Inferior parietal cortex (tissue), 1 donor: ENCODE results near the gene CREBZF.

Experiments used
- DNase-seq: peaks from one replicate; pipeline ENCODE4 v3.0.0-alpha.2; 2016; ENCODE audit errors: extremely low spot score

The CREBZF gene, protein sequence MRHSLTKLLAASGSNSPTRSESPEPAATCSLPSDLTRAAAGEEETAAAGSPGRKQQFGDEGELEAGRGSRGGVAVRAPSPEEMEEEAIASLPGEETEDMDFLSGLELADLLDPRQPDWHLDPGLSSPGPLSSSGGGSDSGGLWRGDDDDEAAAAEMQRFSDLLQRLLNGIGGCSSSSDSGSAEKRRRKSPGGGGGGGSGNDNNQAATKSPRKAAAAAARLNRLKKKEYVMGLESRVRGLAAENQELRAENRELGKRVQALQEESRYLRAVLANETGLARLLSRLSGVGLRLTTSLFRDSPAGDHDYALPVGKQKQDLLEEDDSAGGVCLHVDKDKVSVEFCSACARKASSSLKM

DNA sequence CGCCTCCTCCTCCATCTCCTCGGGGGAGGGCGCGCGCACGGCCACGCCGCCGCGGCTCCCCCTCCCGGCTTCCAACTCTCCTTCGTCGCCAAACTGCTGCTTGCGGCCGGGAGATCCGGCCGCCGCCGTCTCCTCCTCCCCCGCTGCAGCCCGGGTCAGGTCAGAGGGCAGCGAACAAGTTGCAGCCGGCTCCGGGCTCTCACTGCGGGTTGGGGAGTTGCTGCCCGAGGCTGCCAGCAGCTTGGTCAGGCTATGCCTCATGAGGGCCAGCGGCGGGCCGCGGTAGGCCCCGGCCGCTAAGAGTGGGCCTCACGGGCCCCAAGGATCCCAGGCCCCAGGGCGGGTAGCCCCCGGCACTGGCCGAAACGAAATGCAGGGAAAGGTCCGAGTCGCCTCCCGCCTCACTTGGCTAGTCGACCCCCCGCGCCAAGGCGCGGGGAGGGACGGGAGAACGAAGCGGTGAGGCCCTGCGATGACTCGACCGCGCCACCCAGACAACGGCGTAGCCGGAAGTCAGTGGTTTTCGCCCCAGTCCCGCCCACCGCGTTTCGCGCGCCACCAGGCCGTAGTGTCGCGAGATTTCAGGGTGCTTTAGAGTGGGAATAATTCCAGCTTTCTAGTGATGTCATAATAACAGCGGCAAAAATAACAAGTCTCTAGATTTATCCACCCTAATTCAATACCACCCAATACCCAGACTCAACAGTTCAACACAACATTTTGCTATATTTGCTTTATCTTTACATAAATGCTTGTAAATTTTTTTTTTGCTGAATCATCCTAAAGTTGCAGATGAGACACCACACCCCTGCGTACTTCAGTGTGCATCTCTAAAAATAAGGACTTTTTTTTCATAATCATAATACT is at the start of gene CREBZF:
CREBZF (minus strand) TSS at position 515 of the 867 bp plus-strand sequence; CDS start at position 261, 254 bp downstream.
- DNase-seq = peak; percentile 97

DNA sequence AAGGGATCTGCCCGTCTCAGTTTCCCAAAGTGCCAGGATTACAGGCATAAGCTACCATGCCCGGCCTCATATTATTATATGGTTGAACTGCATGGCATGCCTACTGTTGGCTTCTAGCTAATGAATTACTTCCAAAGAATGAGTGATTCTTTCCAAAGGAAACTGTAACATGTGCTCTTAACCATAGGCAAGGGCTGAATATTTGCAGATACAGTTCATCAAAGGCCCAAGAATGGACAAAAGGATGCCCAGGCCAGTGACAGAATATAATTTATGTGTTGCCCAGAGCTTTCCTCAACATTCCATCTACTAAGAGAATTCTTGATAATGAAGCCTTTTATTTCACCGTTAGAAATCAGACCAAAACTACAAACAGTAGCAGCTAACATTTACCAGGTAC is 48.0 kb upstream of the CREBZF start:
- DNase-seq = no peak

DNA sequence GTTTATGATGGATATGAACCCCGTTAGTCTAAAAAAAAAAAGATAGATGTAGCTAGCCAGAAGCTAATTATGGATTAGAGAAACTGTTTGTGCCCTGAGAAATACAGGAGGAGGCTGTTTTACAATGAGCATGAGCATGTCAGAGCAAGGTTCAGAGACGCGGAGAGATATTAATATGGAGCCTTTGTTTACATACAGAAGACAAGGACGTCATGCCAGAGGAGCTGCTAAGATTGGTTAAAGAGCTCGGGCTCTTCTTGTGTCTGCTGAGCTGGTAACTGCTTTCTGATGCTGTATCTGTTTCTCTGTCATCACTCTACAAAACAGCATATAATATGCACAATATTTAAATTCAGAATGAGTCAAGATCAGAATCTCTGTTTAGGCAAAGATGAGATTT is 46.0 kb upstream of the CREBZF start:
- DNase-seq = no peak

DNA sequence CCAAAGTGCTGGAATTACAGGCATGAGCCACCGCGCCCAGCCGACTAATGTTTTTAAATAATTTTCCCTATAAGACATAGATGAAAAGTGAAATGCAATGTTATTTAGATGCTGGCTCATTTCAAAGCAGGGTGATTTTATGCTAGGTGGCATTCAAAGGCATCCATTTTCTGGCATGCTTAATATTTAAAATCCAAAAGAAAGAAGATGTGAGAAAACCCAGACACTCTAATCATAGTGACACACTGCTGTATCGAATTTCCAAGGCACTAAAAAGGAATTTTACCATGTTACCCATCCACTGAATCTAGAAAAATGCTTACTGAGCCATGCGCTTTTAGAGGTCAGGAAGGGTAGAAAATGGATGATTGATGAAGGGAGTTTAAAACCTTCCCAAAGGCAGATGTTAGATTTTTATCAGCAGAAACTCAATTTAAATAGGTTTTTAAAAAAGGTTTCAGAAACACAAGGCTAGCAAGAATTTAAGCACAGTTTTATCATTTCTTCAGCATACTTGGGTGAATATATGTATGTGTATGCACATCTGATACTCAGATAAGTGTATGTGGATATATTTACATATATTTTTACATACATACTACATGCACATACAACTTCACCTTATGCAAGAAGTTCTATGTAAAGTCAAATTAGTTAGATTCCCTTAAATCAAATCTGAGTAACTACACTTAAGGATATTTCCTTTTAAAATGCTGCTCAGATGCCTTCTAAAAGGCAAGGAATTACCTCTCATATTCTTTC is 45.2 kb upstream of the CREBZF start:
- DNase-seq = no peak

DNA sequence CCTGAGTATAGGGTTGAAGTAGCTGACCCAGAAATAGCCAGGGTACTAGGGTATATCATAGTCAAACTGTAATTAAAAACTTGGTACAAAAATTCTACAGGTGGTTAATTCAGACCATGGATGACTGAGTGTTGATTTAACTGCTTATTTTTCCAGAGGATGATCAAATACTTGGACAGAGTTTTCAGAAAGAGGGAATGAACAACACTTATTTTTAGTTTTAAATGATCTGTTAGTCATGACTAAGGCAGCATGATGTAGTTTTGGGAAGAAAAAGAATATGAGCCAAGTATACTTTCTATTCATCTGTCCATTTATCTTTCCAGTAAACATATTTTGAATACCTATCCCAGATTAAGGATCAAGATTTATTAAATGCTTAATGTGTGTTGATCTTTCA is 40.9 kb upstream of the CREBZF start:
- DNase-seq = no peak

DNA sequence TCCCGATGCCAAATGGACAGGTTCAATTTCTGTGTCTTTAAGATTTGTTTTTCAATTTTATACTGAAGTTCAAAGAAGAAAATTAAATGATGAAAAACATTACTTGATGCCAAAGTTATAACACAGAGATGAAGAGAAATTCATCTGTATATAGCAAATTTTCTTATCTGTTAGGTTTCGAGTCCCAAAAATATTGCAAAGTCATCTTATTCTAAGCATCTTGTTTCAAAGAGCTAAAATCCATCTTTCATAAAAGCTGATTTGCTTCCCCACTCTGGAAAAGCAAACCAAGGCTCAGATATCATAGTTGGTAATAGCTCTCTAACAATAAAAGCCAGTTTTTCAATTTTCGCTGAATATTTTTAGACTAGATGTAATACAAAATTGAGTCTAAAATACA is 40.0 kb upstream of the CREBZF start:
- no peak for DNase-seq

DNA sequence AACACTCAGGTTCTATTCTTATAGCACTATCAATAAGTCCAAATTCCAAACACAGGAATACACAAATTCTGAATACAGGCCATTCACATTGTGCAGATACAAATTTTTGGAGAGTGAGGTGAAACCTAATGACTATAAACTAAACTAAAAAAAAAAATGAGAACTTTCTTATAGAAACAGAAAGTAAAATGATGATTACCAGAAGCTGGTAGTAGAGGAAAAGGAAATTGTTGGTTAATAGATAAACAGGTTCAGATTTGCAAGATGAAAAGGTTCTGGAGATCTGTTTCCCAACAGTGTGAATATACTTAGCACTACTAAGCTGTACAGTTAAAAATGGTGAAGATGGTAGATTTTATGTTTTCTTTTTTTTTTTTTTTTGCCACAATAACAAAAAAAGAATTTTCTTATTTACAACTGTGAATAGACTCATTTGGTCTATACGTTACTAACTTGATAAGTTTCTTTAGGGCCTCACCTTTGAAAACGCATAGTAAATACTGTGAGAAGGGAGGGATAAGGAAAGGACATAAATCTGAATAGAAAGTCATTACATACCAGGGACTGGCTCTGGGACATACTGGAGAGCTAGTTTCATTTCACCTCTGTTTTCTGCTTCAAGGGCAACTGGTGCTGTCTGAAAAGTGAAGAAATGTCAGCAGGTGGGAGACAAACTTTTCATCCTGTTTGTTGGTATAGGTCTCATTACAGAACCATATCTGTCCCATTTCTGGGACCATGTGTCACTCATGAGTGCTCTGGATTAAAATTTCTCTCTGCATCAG is 35.2 kb upstream of the CREBZF start:
- DNase-seq = no peak

DNA sequence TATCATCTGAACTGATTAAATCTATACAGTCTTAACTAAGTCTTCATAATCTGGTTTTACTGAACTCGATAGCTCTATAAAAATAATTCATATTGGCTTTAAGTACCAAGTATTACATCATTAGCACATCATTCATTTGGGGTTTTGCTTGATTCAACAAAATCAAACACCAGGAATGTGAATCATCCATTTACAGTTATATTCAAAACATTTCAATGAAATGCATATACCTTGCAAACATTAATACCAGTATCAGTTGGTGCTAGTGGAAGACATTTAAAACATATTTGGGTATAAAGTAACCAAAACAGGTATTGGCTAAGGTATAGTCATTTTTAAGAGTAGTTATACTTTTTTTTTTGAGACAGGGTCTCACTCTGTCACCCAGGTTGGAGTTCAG is 33.3 kb upstream of the CREBZF start:
- DNase-seq = no peak

DNA sequence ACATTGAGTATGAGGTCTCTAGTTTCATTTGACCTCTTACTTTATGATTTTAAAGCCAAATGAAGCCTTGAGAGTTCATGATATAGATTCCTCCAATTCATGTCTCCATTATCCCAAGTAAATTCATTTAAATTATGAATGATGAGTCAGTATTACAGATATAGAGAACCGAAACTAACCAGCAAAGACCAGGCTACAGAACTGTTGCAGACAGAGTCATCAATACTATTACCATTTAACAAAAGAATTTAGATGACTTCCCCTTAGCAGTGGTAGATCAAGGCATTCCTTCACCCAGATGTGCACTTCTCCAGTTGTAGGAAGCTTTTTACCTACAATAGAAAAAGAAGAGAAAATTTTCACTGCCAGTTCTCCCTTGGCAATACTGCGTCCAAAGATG is 32.8 kb upstream of the CREBZF start:
- DNase-seq = no peak

DNA sequence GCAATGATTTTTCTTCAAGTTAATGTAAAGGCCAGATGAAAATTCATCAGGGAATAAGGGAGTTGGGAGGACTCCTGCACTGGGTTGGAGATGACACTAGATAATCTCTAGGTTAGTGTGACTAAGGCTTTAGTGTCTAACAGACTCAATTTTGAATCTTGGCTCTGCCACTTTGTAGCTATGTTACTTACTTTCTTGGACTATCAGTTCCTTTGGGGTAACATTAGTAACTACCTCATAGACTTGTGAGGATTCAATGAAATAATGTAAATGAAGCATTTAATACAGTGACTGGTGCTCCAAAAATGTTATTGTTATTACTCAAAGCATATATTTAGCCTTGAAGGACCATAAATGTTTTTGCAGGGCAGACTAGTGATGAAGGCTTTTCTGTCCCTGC is 30.6 kb upstream of the CREBZF start:
- DNase-seq = no peak

DNA sequence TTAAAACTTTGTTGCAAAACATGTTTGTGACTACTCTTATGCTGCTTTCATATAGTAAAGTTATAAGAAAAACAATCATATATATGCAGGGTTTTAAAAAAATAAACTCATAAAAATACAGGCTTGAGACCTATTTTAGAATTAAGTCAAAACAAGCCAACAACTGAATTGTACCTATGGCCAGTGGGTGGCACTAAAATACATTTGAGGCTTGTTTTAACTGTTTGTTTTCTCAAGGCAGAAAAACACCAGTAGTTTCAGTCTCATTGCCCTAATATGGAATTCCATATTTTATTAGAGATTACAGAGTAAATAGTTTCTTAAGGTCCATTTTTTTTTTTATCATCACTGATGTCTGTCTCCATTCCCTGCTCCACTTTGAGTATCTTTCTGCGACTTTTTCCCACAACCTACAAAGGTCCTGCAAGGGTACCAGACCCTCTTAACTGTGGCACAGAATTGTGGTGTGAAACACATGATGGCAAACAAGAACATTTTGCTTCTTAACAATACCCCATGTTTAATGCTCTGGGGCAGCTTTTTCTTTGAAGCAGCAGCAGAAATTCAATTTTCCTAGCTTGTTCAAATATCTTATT is 29.6 kb upstream of the CREBZF start:
- peak; percentile 74 for DNase-seq

DNA sequence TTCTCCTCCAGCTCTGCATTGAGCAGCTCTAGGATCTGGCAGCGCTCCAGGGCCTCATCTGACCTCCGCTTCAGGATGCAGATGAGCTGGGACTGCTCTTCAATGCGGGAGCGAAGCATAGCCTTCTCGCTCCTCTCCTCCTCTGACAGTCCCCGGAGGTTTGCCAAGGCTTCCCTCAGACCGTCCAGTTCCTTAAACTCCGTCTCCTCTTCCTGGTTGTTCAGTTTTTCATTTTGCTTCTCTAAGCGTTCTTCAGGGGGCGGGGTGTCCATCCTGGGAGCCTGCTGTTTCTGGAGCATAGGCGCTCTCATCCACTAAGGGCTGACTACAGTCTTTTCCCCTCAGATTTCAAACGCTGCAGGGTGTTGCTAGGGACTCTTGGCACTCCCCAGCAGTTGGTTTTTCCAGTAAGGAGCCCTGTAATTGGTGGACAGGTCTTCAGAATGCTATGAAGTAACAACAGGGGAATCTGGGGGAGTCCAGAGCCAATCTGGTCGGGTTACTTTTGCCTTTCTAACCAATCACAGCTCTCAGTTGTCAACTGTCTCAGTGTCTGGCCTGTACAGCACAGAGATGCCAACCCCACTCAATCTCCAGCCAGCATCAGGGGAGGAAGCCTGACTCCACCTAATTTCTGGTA is 21.0 kb upstream of the CREBZF start, which contains the start of gene CCDC89:
CCDC89 (minus strand) TSS at position 376 of the 640 bp plus-strand sequence; CDS start at position 311, 65 bp downstream.
- peak; percentile 72 for DNase-seq

DNA sequence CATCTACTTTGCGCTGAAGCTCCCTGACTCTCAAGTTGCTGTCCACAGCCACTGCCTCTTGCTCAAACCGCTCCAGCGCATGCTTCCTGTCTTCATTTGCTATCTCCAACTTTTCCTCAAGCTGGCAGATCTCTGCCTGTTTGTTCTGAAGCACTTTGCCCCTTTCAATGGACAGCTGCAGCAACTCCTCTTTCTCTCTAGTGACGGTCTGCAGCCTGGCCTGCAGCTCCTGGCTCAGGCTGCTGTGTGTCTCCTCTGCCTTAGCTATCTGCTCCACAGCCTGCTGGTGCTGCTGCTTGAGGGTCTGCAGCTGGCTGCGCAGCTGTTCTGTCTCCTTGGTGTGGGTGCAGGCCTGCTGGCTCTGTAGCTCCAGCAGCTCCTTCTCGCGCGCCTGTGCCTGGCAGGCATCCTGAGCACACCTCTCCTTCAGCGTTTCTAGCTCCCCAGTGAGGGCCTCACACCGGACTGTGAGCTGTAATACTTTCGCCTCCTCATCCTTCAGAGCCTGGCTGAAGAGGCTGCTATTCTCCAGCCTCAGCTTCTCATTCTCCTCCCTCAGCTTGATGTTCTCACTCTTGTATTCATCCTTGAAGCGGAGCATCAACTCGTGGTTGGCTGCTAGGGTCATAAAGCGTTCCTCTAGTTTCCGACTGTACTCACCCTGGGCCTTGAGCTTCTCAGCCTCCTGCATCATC is 20.3 kb upstream of the CREBZF start:
- no peak for DNase-seq

DNA sequence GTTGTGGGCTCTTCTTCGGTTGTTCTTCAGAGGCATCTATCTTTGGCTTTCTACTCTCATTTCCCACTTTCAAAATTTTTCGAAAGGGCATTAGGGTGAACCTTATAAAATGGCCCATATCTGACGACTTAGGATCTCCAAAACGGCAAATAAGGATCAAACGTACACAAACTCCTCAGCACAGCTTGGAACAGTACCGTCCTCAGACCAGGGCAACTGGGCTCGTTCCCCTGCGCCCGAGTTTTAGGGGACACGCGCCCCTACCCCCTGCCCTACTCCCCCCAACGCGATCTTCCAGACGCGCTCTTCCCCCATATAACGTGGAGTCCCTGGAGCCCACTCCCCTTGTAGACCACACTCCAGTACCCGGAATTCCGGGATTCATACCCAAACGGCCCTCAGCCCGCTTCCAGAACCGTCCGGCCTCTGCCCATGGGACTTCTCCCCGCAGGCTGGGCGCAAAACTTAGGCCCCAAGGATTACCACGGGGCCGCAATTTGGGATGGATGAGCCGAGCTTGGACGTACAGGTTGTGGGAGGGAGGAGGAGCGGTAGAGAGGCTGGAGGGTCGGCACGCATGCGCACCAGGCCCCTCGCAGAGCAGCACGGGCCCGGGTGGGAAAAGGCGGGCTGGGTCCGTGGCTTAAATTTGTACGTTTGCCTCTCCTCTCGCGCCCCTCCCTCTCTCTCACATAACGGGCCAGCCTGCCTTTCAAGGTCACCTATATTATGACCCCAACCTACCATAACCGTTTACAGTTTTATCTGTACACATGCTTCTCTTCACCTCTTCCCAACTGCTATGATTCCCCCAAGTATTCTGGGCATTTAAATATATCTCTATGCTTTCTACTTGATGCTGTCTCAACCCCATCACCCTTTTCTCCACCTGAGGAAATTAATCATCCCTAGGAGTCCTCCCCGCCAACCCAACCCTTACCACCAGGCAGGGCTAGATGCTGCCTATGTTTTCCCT is 17.7 kb upstream of the CREBZF start:
- DNase-seq = no peak

DNA sequence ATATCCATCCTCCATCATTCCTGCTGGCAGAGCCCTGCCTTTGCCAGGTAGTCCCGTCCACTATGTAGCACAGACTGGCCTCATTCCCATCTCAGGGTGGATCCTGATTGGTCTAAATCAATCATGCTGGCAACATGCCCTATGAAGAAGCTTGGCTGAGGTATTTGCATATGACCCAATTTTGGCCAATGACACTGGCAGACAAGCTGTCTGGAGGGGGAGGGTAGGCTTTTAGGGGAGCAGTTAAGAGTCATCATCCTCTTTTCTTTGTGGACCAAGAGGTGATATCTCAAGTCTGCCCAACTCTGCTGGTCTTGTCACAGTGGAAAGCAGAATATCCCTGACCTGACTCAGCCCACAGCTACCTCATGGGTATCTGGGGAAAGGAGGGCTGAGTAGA is 16.0 kb upstream of the CREBZF start:
- DNase-seq = no peak

DNA sequence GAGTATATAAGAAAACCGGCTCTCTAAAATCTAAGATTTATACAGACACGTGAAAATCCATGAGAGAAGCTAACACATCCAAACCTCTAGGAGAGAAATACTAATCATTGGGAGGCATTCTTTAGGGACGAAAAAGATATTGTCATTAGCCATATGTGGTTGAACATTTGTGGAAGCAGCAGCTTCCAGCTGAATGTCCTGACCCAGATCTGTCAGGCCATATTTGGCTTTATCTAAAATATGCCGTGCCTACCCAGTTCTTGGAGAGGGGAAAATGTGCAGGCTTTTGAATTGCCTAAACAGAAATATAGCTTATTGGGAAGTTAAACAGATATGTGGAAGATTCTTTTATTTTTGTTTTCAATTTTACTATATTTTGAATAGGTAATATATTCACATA is 14.6 kb upstream of the CREBZF start:
- no peak for DNase-seq

DNA sequence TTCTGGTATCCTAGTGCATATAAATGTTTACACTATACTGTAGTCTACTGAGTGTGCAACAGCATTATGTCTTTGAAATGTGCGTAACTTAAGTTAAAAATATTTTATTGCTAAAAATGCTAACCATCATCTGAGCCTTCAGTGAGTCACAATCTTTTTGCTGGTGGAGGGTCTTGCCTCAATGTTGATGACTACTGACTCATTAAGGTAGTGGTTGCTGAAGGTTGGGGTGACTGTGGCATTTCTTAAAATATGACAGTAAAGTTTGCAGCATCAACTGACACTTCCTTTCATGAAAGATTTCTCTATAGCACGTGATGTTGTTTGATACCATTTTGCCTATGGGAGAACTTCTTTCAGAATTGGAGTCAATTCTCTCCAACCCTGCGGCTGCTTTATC is 8.5 kb upstream of the CREBZF start:
- no peak for DNase-seq

DNA sequence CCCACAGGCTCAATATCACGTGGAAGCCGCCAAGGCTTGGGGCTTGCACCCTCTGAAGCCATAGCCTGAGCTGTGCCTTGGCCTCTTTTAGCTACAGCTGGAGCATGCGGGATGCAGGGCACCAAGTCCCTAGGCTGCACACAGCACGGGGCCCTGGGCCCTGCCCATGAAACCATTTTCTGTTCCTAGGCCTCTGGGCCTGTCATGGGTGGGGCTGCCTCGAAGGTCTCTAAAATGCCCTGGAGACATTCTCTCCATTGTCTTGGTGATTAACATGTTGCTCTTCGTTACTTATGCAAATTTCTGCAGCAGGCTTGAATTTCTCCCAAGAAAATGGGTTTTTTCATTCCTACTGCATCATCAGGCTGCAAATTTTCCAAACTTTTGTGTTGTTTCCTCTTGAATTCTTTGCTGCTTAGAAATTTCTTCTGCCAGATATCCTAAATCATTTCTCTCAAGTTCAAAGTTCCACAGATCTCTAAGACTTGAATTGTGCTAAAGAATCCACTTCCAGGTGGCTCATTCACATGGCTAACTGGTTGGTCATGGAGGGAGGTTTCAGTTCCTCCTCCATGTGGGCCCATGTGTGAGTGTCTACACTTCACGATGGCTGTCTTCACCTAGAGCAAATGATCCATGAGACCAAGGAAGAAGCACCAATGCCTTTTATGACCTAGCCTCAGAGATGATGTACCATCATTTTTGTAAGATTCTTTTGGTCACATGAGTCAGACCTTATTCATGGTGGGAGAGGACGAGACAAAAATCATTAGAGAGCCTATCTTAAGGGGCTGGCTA is 7.4 kb upstream of the CREBZF start:
- DNase-seq = no peak
